Measurements from ENCODE around the gene PRR36.

- no peak for TF ChIP-seq CTCF (IDR thresholded peaks at IDR 0.05)
- no peak for TF ChIP-seq POLR2AphosphoS5 (IDR thresholded peaks at IDR 0.05; ENCODE audit: insufficient read depth in 1 of 2, low read depth in 1 of 2)
- TF ChIP-seq POLR2A (IDR thresholded peaks at IDR 0.05), result no peak
Observed at GRCh38 chr19:7856109-7856591, 18.0 kb downstream of the PRR36 start.

Measured in vagina (tissue), 2 donors.